Measurements from ENCODE around the gene ERV3-1.
"Not testable (repeated sequence)": the region's sequence is repeated elsewhere in the genome, so short reads cannot be mapped to it uniquely, and the experiment has no call there.

- TF ChIP-seq EZH2phosphoT487 (IDR thresholded peaks at IDR 0.05; ENCODE audit: borderline replicate concordance, low read depth, low read length); CTCF (conservative IDR thresholded peaks at IDR 0.05; ENCODE audit: low read length): not testable (repeated sequence)
These were observed 3.4 kb upstream of the ERV3-1 start for GRCh38 chr7:65009881-65010280.

Data from OCI-LY7 (cell line).